HPDE6-E6E7 (cell line): ENCODE results near the gene PUS3.
"Not testable (repeated sequence)": the region's sequence is repeated elsewhere in the genome, so short reads cannot be mapped to it uniquely, and the experiment has no call there.

Experiments
- DNase-seq: peaks from one replicate; pipeline ENCODE4 v3.0.0; 2011; ENCODE audit warnings: missing footprints; ENCODE audit errors: extremely low spot score

PUS3 gene

DNA sequence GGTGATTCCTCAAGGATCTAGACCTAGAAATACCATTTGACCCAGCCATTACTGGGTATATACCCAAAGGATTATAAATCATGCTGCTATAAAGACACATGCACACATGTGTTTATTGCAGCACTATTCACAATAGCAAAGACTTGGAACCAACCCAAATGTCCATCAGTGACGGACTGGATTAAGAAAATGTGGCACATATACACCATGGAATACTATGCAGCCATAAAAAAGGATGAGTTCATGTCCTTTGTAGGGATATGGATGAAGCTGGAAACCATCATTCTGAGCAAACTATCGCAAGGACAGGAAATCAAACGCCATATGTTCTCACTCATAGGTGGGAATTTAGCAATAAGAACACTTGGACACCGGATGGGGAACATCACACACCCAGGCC is 37.7 kb downstream of the PUS3 start:
- not testable (repeated sequence) for DNase-seq

DNA sequence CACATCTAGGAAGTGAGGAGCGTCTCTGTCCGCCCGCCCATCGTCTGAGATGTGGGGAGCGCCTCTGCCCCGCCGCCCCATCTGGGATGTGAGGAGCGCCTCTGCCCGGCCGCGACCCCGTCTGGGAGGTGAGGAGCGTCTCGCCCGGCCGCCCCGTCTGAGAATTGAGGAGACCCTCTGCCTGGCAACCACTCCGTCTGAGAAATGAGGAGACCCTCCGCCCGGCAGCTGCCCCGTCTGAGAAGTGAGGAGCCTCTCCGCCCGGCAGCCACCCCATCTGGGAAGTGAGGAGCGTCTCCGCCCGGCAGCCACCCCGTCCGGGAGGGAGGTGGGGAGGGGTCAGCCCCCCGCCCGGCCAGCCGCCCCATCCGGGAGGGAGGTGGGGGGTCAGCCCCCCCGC is 40.2 kb downstream of the PUS3 start:
- DNase-seq = not testable (repeated sequence)

DNA sequence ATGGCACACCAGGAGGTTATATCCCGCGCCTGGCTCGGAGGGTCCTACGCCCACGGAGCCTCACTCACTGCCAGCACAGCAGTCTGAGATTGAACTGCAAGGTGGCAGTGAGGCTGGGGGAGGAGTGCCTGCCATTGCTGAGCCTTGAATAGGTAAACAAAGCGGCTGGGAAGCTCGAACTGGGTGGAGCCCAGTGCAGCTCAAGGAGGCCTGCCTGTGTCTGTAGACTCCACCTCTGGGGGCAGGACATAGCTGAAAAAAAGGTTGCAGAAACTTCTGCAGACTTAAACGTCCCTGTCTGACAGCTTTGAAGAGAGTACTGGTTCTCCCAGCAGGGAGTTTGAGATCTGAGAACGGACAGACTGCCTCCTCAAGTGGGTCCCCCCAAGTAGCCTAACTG is 45.3 kb downstream of the PUS3 start:
- DNase-seq = not testable (repeated sequence)

DNA sequence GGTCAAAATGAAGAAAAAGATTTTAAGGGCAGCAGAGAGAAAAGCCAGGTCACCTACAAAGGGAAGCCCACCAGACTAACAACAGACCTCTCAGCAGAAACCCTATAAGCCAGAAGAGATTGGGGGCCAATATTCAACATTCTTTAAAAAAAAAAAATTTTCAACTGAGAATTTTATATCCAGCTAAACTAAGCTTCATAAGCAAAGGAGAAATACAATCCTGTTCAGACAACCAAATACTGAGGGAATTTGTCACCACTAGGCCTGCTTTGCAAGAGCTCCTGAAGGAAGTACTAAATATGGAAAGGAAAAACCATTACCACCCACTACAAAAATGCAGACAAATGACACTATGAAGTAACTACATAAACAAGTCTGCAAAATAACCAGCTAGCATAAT is 56.8 kb downstream of the PUS3 start:
- no peak for DNase-seq
